A673 (cell line): ENCODE results near the gene FGF14. TPM values are rescaled to one million over a fixed set of nuclear protein-coding genes. Genes with fewer than 3 reads are reported as not detected.

Source experiments
- BruUV-seq: library from RNA; stranded (reverse); fragments of 400-500 nt; replicated peaks from 2 replicates; lab custom pipeline; 2021; lab: Mats Ljungman, UMichigan
- CTCF ChIA-PET: fragments of 300-600 bp; sonication (Branson Sonifier 250); formaldehyde crosslinking; loops from one replicate; lab custom pipeline; 2022; ENCODE audit warnings: antibody characterized with exemption; lab: Charles Lee
- POLR2A ChIA-PET: fragments of 300-600 bp; sonication (Branson Sonifier 250); formaldehyde crosslinking; loops from one replicate; lab custom pipeline; 2022; ENCODE audit warnings: antibody characterized with exemption; ENCODE audit not compliant: low non-redundant PET; lab: Charles Lee
- DNase-seq: peaks from one replicate; pipeline ENCODE4 v3.0.0-alpha.2; 2015; ENCODE audit warnings: low spot score
- H3K27ac ChIP-seq: fragments of 200-600 bp; sonication (generic); 2 replicates; pipeline ENCODE4 v1.5.1; 2016; ENCODE audit warnings: mixed run types, low read depth, mild to moderate bottlenecking, mixed read lengths, antibody characterized with exemption, low read length; ENCODE audit not compliant: poor library complexity, severe bottlenecking
- H3K27me3 ChIP-seq: fragments of 200-600 bp; sonication (generic); replicated peaks from 2 replicates; pipeline ENCODE4 v1.6.1; 2017; ENCODE audit warnings: mixed run types, low read depth, mild to moderate bottlenecking, mixed read lengths, antibody characterized with exemption, low read length; ENCODE audit not compliant: insufficient read depth, poor library complexity
- H3K36me3 ChIP-seq: fragments of 200-600 bp; sonication (generic); 2 replicates; pipeline ENCODE4 v1.6.1; 2016; ENCODE audit warnings: mixed run types, mild to moderate bottlenecking, mixed read lengths, antibody characterized with exemption, low read length; ENCODE audit not compliant: insufficient read depth, poor library complexity, severe bottlenecking
- H3K4me1 ChIP-seq: fragments of 200-600 bp; sonication (generic); 2 replicates; pipeline ENCODE4 v1.6.1; 2017; ENCODE audit warnings: mixed run types, mild to moderate bottlenecking, mixed read lengths, antibody characterized with exemption, low read length; ENCODE audit not compliant: insufficient read depth, poor library complexity, severe bottlenecking
- H3K4me3 ChIP-seq: fragments of 200-600 bp; sonication (generic); 2 replicates; pipeline ENCODE4 v1.5.1; 2016; ENCODE audit warnings: low read depth, mixed run types, mild to moderate bottlenecking, mixed read lengths, low read length; ENCODE audit not compliant: poor library complexity, severe bottlenecking
- H3K9me3 ChIP-seq: fragments of 200-600 bp; sonication (generic); 2 replicates; pipeline ENCODE4 v1.6.1; 2016; ENCODE audit warnings: mixed run types, low read depth, mild to moderate bottlenecking, mixed read lengths, antibody characterized with exemption, low read length; ENCODE audit not compliant: poor library complexity, severe bottlenecking
- CTCF ChIP-seq: fragments of 300-800, 200-600 bp; sonication (generic); conservative IDR thresholded peaks from 2 replicates; pipeline ENCODE4 v1.5.1; 2017; ENCODE audit warnings: low read depth, mild to moderate bottlenecking, antibody characterized with exemption, low read length, moderate library complexity, mixed read lengths
- EZH2 ChIP-seq: fragments of 200-600 bp; sonication (generic); IDR thresholded peaks from 2 replicates; pipeline ENCODE4 v1.6.1; 2017; ENCODE audit warnings: borderline replicate concordance, low read depth, mild to moderate bottlenecking, mixed read lengths, antibody characterized with exemption, low read length; ENCODE audit not compliant: poor library complexity, severe bottlenecking
- intact Hi-C: fragments of 100-400 bp; cut with micrococcal nuclease; formaldehyde crosslinking; loops from one replicate; pipeline ENCODE4 v1.10.0; 2022; ENCODE audit not compliant: unreplicated experiment
- total RNA-seq: library from RNA; stranded (reverse); gene quantifications from 2 replicates; pipeline ENCODE4 v1.2.3, GENCODE V29; 2021

The FGF14 gene
- total RNA-seq, 1 experiment from 2014 or later = 19.7 TPM

- Histone ChIP-seq H3K27me3 (no peaks in the 10 kb centered on the region), H3K9me3 (no peaks in the 10 kb centered on the region), H3K4me1 (peaks cover 3% of the 10 kb centered on the region), H3K36me3 (no peaks in the 10 kb centered on the region), H3K27ac (no peak overlapping the region), H3K4me3 (no peak overlapping the region)
- TF ChIP-seq CTCF = no peak
- no peak for TF ChIP-seq EZH2
- no TSS peak for BruUV-seq
- CTCF ChIA-PET = no interaction called here
- POLR2A ChIA-PET = no interaction called here
- no peak for DNase-seq
- intact Hi-C loops = no loop called here
These were observed 176.0 kb downstream of the FGF14 start for GRCh38 chr13:102225892-102226291.

DNA sequence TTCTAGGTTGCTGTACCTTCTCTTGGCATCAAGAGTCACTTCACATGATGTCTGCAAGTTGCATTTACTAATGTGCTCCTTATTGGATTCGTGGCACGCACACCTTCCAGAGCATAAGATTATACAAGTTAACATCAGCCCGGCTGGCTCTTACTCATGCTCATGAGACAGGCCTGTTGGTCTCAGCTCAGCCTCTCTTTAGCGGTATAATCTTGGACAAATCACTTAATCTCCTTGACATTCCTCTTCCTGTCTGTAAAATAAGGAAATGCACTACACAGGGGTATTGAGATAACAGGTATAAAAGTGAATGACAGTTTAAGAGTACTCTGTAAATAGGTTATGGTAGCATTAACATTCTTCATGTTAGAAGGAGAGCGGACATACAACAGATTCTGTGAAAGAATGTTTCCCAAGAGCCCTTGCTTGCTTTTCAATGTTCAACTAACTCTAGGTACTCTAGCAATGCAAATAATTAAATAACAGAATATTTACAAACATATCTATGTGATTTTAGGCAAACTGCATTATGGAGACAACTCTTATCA is 181.1 kb downstream of the FGF14 start:
- CTCF ChIA-PET = no interaction called here
- intact Hi-C loops = no loop called here
- DNase-seq = peak; percentile 32
- Histone ChIP-seq H3K27me3 (no peaks in the 10 kb centered on the region), H3K4me1 (peaks cover 10% of the 10 kb centered on the region), H3K4me3 (no peak overlapping the region), H3K36me3 (no peaks in the 10 kb centered on the region), H3K27ac (no peak overlapping the region), H3K9me3 (no peaks in the 10 kb centered on the region)
- no peak for TF ChIP-seq CTCF
- no peak for TF ChIP-seq EZH2
- POLR2A ChIA-PET = no interaction called here
- no TSS peak for BruUV-seq

DNA sequence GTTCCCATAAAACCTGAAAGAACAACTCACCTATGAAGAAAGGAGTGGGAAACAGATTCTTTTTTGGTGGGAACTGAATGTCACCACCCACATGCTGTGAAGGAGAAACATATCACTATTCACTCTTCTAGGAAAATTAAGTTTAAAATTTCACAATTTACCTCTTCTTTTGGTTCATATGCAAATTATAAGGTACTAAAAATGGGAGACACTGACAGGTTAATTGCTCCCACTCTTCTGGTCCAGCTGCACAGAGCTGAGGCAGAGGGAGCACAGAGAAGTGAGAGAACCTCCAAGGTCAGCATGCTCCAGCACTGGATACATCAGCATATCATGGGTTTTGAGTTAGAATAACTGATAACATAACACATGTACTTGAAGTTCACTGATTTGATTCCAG is 186.9 kb downstream of the FGF14 start:
- H3K27ac ChIP-seq = no peak overlapping the region
- POLR2A ChIA-PET = no interaction called here
- CTCF ChIA-PET = no interaction called here
- H3K27me3 ChIP-seq = no peaks in the 10 kb centered on the region
- intact Hi-C loops = loop anchor here (5.0 kb wide), 1 partner anchor 107 kb away; no protein-coding TSS in a partner anchor
- H3K36me3 ChIP-seq = no peaks in the 10 kb centered on the region
- no peak for TF ChIP-seq EZH2
- no peak for TF ChIP-seq CTCF
- H3K4me1 ChIP-seq = peaks cover 49% of the 10 kb centered on the region
- BruUV-seq = no TSS peak
- DNase-seq = no peak
- H3K4me3 ChIP-seq = no peak overlapping the region
- H3K9me3 ChIP-seq = no peaks in the 10 kb centered on the region
